ENCODE results near the gene ARHGEF1.

Gene ARHGEF1

GRCh38 chr19:41882568-41883462, at the start of gene ARHGEF1:
Gene ARHGEF1 (plus strand): TSS chr19:41883184. CDS start chr19:41888083, 4,899 bp downstream.
- DNase-seq (ENCODE audit: low read depth): peak; percentile 52

DNA sequence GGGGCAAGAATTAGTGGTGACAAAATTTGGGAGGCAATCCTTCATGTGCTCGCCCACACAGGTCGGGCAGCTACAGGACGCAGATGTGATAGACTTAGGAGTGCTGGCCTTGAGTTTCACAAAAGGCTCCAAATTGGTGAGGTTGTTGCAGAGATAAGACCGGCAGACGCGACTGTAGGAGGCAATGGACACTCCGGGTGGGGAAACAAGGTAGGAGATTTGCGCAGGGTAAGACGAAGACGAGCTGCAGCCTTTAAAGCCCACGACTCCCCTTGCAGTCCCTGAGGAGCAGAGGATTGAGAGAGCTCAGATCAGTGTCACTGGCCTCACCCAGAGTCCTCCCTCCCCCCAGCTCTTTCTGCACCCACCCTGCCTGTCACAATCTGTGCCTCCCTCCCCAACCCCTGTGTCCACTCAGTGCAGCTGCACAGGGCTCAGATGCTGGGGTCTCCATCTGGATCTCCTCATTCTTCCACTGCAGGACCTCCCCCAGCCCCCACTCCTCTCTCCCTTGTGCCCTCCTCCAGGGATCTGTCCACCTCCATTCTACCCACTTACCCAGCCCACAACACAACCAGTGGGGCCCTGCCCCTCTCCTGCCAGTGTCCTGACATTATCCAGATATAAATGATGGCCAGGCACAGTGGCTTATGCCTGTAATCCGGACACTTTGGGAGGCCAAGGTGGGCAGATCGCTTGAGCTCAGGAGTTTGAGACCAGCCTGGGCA, 44.8 kb upstream of the ARHGEF1 start:
- no peak for DNase-seq (ENCODE audit: low read depth)

- no peak for DNase-seq (ENCODE audit: low read depth)
Measured at GRCh38 chr19:41839211-41839610, 43.8 kb upstream of the ARHGEF1 start.

GRCh38 chr19:41843371-41843770, 39.6 kb upstream of the ARHGEF1 start:
- no peak for DNase-seq (ENCODE audit: low read depth)

GRCh38 chr19:41844601-41845000, 38.4 kb upstream of the ARHGEF1 start, which contains the start of gene LYPD4:
Gene LYPD4 (minus strand): TSS chr19:41844683. CDS start chr19:41839285, 5,398 bp downstream.
- DNase-seq (ENCODE audit: low read depth): no peak

DNA sequence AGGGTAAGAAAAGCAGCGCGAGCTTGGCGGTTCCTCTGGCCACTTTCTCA, 38.2 kb upstream of the ARHGEF1 start, which contains the start of gene DMRTC2:
Gene DMRTC2, plus strand, starts transcription at position 42 of the 50 bp plus-strand sequence. CDS start 2,387 bp downstream, outside the sequence.
- DNase-seq (ENCODE audit: low read depth): no peak

DNA sequence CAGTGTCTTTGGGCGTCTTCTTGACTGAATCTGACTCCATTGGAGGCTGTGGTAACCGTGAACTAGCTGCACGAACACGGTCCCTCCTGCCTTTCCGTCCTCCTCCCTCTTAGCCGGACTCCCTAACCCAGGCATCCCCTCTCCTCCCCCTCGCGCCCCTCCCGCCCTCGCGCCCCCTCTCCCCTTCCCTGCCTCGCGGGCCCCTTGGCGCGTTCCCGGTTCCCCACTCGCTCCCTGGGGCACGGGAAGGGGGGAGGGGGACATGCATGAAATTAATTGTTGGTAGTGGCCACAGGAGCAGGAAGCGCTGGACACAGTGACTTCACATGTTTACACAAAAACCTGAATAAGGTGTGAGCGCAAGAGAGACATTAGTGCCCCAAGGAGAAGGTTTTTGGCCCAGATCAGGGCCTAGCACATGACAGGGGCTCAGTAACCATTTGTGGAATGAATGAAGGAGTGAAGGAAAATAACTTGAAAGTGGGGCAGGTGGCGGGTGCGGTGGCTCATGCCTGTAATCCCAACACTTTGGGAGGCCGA, 37.9 kb upstream of the ARHGEF1 start:
- no peak for DNase-seq (ENCODE audit: low read depth)

DNA sequence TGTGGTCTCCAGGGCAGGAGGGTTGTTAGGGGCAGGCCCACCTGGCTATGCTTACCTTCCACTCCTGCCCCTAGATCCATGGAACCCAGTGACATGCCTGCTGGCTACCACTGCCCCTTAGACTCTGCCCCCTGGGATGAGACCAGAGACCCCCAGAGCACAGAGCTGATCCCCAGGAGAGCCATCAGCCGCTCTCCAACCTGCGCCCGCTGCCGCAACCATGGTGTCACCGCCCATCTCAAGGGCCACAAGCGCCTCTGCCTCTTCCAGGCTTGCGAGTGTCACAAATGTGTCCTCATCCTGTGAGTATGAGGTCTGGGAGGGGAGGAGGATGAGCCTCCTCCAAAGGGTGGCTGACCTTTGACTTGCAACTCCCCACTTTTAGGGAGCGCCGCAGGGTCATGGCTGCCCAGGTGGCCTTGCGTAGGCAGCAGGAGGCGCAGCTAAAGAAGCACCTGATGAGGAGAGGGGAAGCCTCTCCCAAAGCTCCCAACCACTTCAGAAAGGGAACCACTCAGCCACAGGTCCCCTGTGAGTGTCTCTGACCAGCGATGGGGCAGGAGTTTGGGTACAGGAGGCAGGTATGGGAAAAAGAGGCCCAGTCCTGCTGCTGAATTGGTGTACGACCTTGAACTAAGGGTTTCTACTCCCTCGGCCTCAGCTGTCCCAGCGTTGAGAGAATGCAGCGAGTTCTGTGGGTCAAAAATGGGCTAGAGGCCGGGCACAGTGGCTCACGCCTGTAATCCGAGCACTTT, 35.5 kb upstream of the ARHGEF1 start:
- DNase-seq (ENCODE audit: low read depth): no peak

DNA sequence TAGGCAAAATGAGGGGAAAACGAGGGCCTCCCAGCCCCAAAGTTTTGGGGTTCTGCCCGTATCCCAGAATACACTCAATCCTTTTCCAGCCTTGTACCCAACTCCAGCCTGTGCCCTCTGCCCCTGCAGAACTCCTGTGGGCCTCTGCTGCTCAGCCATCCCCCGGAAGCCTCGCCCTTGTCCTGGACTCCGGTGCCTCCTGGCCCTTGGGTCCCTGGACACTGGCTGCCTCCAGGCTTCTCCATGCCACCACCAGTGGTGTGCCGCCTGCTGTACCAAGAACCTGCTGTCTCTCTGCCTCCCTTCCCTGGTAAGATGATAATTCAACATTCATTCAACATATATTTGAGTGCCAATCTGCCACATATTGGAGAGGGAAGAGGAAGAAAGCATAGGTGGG, 34.3 kb upstream of the ARHGEF1 start:
- no peak for DNase-seq (ENCODE audit: low read depth)

GRCh38 chr19:41849067-41849466, 33.9 kb upstream of the ARHGEF1 start:
- no peak for DNase-seq (ENCODE audit: low read depth)

DNA sequence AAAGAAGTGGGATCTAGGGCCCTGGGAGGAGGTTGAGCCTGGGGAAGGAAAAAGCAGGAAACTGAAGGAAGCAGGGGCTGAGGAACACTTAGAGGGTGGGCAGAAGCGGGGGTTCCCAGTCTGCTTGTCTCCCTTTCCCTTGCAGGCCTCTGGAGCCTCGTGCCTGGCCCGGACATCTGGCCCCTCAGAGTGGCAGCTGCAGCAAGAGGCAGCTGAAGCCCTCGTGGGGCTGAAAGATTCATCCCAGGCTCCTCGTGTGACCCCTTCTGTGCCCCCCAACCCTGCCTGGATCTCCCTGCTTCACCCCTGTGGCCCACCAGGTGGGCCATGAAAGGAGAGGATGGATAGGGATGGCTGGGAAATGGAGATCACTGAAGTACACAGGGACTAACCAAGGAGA, 32.6 kb upstream of the ARHGEF1 start:
- no peak for DNase-seq (ENCODE audit: low read depth)

DNA sequence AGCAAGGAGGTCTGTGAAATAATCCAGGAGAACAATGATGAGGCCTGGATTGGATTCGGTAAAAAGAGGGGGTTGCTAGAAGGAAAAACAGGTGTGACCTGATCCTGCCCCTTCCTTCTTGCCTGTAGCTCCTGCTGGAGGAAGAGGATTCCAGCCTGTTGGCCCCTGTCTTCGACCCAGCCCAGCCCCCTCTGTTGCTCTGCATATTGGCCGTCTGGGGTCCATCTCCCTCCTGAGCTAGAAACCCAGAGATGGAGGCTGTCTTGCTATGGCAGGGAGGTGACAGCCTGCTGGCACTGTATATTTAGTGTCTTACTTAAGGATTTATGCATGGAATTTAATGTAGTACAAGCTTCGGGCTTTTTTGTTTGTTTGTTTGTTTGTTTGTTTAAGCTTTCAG, 31.5 kb upstream of the ARHGEF1 start:
- DNase-seq (ENCODE audit: low read depth): no peak

DNA sequence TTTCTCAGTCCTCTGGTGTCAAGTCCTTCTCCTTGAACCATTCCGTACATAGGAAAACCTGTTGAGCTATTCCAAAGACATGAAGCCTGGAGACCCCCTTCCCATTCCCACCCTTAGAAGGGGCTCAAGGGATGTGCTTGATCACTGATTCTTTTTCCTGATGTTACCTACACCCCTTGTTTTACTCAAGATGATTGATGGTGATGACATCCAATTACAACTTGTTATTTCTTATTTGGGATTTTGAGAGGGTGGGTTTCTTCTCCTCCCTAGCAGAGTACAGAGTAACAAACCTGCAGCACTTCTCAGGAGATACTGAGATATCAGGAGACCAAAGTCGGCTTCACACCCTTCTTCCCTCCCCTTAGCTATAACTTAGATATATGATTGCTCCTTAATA, 29.6 kb upstream of the ARHGEF1 start:
- DNase-seq (ENCODE audit: low read depth): no peak

- DNase-seq (ENCODE audit: low read depth): no peak
Measured at GRCh38 chr19:41853768-41854167, 29.2 kb upstream of the ARHGEF1 start.

DNA sequence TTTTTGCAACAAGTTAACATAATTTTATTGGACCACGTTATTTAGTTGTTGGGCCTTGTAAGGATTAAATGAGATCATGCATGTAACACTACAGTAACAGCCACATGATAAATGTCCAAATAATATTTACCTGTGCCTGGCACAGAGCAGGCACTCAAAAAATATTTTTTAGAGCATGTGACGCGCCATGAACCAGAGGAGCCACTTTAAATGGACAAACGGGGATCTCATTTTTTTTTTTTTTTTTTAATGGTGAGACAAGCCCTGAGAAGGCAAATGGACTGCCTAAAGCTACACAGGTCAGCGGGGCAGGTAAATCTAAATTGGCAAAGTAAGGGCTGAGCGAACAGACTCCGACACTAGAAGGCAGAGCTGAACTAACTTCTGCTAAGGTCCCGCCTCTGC, 23.8 kb upstream of the ARHGEF1 start:
- no peak for DNase-seq (ENCODE audit: low read depth)

DNA sequence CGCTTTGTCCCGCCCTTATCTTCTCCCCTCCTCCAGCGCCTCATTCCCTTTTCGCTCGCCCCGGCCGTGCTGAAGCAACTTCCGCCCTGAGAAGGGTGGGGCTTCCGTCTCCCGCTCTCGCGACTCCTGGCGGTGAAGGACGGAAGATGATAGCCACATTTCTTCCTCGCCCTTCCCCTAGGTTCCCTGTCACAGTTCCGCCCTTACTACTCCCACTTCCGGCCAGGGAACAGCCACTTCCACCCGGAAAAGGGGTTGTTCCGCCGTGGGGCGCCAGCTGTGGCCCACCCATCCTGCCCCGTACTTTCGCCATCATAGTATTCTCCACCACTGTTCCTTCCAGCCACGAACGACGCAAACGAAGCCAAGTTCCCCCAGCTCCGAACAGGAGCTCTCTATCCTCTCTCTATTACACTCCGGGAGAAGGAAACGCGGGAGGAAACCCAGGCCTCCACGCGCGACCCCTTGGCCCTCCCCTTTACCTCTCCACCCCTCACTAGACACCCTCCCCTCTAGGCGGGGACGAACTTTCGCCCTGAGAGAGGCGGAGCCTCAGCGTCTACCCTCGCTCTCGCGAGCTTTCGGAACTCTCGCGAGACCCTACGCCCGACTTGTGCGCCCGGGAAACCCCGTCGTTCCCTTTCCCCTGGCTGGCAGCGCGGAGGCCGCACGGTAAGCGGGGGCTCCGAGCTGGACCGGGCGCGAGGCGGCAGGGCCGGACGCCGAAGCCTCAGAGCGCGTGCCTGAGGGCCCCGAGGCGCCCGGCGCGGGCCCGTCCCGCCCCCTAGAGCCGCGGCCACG, 23.2 kb upstream of the ARHGEF1 start, which contains the start of gene RPS19:
Gene RPS19, plus strand, starts transcription at position 638 of the 801 bp plus-strand sequence. CDS start 520 bp downstream, outside the sequence.
- peak; percentile 97 for DNase-seq (ENCODE audit: low read depth)

DNA sequence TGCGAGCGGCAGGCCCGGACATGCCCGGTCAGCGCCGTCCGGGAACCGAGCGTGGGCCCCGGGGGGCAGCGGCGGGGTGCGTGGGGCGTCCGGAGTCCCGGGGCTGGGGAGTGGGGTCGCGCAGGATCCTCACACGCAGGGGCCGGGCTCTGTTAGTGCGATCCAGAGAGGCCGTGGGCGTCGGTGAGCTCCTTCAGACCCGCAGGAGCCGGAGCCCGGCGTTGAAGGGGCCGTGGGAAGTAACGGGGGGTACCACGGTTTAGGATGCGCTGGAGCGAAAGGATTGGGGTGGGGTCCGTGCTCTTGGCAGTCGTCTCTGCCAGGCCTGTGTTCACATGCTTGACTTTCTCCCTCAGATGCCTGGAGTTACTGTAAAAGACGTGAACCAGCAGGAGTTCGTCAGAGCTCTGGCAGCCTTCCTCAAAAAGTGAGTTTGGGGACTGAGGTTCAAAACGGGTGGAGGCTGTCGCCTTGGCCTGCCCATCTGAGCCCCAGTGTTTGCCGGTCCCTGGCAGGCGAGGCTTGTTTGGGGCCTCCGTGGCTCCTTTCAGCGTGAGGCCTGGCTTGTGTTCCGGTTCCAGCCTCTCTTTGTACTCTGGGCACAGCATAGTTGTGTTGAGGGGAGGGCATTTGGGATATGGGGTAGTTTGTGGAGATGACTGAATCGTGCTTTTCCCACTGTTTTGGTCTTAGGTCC, 22.4 kb upstream of the ARHGEF1 start:
- no peak for DNase-seq (ENCODE audit: low read depth)

GRCh38 chr19:41861116-41861768, 21.7 kb upstream of the ARHGEF1 start:
- DNase-seq (ENCODE audit: low read depth): no peak

DNA sequence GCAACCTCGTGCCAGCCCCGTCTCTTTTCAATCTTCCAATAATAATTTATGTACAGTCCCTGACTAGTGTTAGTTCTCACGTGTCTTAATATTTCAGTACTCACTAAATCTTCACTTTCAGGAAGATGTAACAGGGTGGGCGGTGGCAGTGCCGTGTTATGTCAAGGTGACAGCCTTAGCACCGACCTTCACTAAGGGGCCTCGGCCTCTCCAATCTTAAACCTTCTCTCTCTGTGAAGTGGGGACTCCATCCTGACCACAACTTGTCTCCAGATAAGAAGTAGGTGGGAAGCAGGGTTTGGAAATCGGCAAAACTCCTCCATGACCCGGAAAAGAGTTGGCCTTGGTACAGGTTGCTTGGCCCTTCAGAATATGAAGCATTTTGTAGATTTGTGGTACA, 21.1 kb upstream of the ARHGEF1 start:
- DNase-seq (ENCODE audit: low read depth): no peak

GRCh38 chr19:41862445-41862986, 20.5 kb upstream of the ARHGEF1 start:
- no peak for DNase-seq (ENCODE audit: low read depth)
